ENCODE measurements around the gene CCDC30. TPM values are rescaled to one million over a fixed set of nuclear protein-coding genes. Genes with fewer than 3 reads are reported as not detected.

The CCDC30 gene
- total and polyA plus RNA-seq, 7 experiments from 2014 or later, result 0.26 to 5.3 (median 4.0) TPM

GRCh38 chr1:42703888-42704464 is 240.9 kb downstream of the CCDC30 start:
- H3K4me1 ChIP-seq (ENCODE audit: control insufficient read depth in 2 of 2, insufficient read depth in 2 of 2, low read length in 2 of 2), result no peaks in the 10 kb centered on the region
- POLR2A ChIA-PET, result no interaction called here
- ATAC-seq (no peak), DNase-seq (no peak)
- Mint-ChIP-seq H3K27ac (peak overlapping the region in 3 of 9 donors; percentile 3 to 72 (median 49)), H3K36me3 (peaks cover 11 to 84% (median 65%) of the 10 kb centered on the region in 5 donors), H3K4me1 (peaks cover 0 to 7% (median under 1%) of the 10 kb centered on the region in 7 donors), H3K9me3 (peaks cover 0 to 4% (median 0%) of the 10 kb centered on the region in 11 donors), H3K27me3 (no peaks in the 10 kb centered on the region), H3K4me3 (no peak overlapping the region)
- no peaks in the 10 kb centered on the region for H3K27me3 ChIP-seq (ENCODE audit: control insufficient read depth in 2 of 2, insufficient read depth in 2 of 2, low read length in 2 of 2)
- H3K9me3 ChIP-seq (ENCODE audit: control insufficient read depth in 2 of 3, low read length in 3 of 3), result no peaks in the 10 kb centered on the region
- peaks cover 12 to 74% (median 17%) of the 10 kb centered on the region in 3 experiments for H3K36me3 ChIP-seq (ENCODE audit: control insufficient read depth in 2 of 3, insufficient read depth in 3 of 3, low read length in 3 of 3)
- intact Hi-C loops (cut with micrococcal nuclease), result no loop called here
- no peak overlapping the region for H3K4me3 ChIP-seq (ENCODE audit: low read length)
- CTCF ChIA-PET, result no interaction called here
- H3K27ac ChIP-seq (ENCODE audit: low read depth, low read length), result no peak overlapping the region

Other genes with a start within 250 kb of the CCDC30 start
- gene FOXJ3, start 128.1 kb upstream of the CCDC30 start, total RNA-seq, result 10 to 100 TPM; 59.5 to 93.3 (median 76.5) TPM
- gene FOXJ3, start 128.1 kb upstream of the CCDC30 start, polyA plus RNA-seq, result 10 to 100 TPM; 38.9 to 41.6 TPM
- gene RIMKLA, start 82.5 kb upstream of the CCDC30 start, total RNA-seq, result 1 to 10 TPM in 1 of 5 experiments, under 1 TPM in 3, not detected in 1; 0.03 to 3.1 (median 0.17) TPM
- gene RIMKLA, start 82.5 kb upstream of the CCDC30 start, polyA plus RNA-seq, result not detected
- gene ZMYND12, start 7.3 kb upstream of the CCDC30 start, total RNA-seq, result 1 to 10 TPM in 4 of 5 experiments, under 1 TPM in 1; 0.44 to 1.2 (median 1.1) TPM
- gene ZMYND12, start 7.3 kb upstream of the CCDC30 start, polyA plus RNA-seq, result 1 to 10 TPM in 1 of 2 donors, under 1 TPM in 1; 0.14 to 1.6 TPM
- gene PPCS, start 6.7 kb upstream of the CCDC30 start, total RNA-seq, result 10 to 100 TPM; 45.4 to 78.4 (median 50.0) TPM
- 100 to 1,000 TPM; 115 to 146 TPM for gene PPCS, start 6.7 kb upstream of the CCDC30 start, polyA plus RNA-seq
- gene PPIH, start 195.1 kb downstream of the CCDC30 start, total RNA-seq, result 10 to 100 TPM; 28.0 to 76.8 (median 40.7) TPM
- 10 to 100 TPM; 70.1 to 79.7 TPM for gene PPIH, start 195.1 kb downstream of the CCDC30 start, polyA plus RNA-seq
- gene YBX1, start 219.1 kb downstream of the CCDC30 start, total RNA-seq, result 100 to 1,000 TPM; 277 to 471 (median 287) TPM
- 10 to 100 TPM; 66.6 to 71.2 TPM for gene YBX1, start 219.1 kb downstream of the CCDC30 start, polyA plus RNA-seq

Measured in naive thymus-derived CD4-positive, alpha-beta T cell (primary cell).